ENCODE results near the gene AAK1.
"Not testable (repeated sequence)": the region's sequence is repeated elsewhere in the genome, so short reads cannot be mapped to it uniquely, and the experiment has no call there.

Gene AAK1

DNA sequence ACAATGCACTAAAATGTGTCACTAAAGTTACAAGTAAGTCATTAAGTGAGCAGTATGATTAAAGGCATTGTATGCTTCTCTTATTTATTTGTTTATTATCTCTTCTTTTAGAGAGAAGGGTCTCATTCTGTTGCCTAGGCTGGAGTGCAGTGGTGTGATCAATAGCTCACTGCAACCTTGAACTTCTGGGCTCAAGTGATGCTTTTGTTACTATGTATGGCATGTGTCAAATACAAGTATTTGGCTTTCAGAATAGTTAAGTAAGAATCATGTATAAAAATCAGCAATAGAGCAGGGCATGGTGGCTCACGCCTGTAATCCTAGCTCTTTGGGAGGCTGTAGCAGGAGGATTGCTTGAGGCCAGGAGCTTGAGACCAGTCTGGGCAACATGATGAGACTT is 15.8 kb upstream of the AAK1 start:
- no peak for DNase-seq

DNA sequence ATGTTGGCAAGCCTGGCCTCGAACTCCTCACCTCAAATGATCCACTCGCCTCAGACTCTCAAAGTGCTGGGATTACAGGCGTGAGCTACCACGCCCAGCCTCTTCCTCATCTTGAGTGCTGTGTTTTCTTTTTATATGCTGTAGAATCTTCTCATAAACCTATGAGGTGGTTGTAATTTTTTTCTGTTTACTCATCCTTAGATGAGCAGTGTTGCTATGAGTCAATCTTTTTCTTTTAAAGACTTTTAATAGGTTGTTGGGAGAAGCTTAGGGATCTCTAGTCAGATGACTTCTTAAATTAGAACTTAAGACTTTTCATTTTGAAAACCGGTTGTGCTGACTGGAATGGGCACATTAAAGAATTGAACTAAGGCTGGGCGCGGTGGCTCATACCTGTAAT is 8.7 kb upstream of the AAK1 start:
- no peak for DNase-seq

DNA sequence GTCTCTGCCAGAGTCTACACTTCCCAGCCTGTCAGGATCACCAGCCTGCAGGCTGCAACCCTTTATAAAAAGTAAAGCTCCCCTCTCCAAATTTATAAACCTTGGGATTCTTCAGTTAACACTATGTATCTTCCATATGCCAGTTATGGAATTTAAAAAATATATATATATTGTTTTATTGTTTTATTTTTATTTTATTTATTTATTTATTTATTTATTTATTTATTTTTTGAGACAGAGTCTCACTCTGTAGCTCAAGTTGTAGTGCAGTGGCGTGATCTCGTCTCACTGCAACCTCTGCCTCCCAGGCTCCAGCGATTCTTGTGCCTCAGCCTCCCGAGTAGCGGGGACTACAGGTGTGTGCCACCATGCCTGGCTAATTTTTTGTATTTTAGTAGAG is 3.7 kb upstream of the AAK1 start:
- DNase-seq, result not testable (repeated sequence)

DNA sequence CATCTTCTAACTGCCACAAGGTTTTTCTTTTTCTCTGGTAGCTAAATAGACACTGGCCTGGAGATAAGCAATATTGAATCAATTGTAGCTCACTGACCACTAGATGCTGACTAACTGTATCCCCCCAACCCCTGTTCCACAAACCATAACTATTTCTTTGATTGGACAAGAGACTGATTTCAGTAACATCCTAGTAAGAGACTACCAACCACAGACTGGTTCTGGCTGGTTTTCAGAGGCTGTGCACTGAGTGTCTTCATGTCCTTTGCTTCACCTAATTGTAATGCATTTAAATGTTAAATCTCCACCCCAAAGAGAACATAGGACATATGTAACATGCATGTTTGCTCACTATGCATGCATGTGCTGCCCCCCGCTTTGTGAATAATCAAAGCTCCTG is 3.2 kb upstream of the AAK1 start:
- DNase-seq, result no peak

DNA sequence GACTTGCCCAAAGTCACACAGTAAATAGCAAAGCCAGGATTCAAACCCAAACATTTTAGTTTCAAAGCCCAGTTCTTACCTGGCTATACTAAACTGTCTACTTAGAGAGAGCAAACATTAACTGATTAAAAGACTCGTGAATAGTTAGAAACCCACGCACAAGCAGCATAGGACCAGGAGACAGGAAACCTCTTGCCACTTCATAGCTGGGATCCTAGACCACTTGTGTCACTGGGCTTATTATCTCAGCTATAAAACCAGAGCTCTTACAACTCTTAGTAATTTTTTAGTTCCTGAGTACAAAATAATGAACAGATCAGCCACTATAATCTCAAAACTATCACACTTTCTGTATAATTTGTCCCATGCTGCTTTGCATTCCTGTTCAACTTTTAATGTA is 2.4 kb upstream of the AAK1 start:
- no peak for DNase-seq

DNA sequence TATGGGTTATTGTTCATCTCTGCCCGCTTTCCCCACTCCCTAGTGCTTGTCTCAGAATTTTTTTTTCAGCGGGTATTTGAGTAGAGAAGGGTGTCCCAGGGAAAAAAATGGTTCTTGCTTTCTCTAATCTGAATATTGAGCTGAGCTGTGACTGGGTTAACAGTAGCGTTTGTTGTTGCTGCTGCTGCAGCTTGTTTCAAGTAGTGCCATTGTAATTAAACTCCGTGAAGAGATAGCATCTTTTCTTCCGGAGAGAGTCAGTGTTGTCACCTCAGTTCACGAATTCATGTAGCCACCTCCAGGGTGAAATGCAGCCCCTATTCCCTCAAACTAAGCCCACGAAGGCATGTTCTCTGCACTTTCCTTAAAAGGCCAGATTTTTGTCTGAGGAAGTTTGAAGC is 1.5 kb upstream of the AAK1 start:
- DNase-seq, result peak; percentile 22

DNA sequence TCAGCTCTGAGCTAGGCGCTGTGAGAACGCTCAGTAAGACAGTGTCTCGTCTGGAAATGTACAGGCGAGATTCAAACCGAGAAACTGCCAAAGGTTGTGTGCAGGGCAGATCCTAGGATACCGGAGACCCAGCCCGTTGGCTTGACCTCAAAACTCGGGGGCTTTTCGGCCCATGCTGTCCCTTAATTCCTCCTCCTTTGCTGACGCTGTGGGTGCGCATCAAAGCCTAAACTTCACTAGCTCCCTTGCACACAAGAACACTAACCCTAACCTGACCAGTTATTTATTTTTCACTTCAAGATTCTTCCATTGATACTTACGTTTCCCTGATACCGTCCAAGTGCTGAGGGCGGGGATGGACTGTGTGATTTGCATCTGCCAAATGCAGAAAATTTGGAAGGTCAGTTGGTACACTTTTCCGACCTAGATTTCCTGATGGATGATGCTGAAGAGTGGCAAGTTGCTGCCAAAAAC is 1.0 kb upstream of the AAK1 start:
- DNase-seq, result no peak

DNA sequence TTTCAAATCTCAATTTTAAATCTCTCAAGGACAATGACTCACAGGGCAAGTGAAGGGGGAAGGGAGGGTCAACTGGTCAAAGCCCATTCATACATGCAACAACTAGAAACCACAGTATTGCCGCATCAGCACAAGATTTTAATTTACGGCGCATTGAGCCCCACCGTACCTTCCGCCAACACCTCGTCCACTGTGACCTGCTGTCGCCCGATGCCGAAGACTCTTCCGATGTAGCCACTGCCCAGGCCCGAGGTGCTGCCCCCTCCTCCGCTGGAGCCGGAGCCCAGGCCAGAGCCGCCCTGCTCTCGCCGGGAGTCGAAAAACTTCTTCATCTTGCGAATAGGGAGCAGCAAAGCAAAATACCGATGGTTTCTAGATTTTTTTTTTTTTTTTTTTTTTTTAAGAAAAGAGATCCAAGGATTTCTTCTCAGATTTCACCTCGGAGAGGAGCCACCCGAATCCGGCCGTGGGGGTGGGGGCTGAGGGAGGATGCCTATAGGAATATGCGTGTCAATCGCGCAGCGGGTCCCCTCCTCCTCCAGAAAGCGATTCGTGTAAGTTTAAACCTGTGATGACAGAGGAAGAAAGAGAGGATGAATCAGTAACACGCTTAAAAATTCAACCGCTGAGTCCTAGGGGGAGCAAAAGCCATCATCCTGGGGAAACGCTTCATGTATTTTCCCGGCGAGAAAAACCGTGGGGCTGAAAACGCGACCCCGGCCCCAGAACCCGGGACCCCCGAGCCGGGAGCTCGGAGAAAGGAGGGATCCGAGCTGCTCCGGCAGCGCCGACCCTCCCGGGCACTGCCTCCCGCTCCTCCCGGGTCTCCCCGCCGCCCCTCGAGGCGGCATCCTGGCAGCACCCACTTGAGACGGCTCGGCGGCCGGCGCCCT is 584 bp downstream of the AAK1 start:
- peak; percentile 33 for DNase-seq

DNA sequence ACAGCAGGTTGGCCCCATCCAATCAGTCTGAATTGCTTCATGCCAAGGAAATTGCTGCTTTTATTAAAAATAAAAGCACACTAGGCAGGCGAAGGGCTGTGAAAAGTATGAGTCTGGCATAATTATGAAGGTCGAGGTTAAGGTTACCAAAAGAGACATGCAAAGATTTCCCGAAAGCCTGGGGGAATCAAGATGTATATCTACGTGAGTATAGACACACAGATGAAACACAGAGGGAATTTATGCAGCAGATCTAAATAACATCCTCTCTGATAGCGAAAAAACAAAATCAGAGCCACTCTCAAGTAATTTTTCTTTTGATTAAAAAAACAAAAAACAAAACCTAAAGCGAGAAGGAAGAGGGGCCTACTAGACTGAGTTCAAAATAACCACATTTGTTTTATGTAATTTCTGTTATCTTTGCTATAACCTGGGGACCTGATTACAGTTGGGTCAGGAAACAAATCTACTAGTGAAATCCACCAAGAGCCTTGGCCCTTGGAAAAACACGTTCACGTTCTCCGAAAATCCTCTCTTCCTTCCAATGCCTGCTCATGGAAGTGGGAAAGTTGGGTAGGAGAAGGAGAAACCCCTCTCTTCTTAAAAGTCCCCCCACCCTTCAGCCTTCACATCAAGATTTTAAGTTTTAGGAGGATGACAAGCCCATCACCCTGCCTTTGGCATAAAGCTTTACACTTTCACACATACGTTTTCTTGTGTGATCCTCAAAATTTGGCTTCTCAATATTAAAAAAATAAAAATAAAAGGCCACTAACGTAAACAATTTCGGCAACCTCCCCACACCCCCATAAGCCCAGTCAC is 1.4 kb downstream of the AAK1 start:
- no peak for DNase-seq

DNA sequence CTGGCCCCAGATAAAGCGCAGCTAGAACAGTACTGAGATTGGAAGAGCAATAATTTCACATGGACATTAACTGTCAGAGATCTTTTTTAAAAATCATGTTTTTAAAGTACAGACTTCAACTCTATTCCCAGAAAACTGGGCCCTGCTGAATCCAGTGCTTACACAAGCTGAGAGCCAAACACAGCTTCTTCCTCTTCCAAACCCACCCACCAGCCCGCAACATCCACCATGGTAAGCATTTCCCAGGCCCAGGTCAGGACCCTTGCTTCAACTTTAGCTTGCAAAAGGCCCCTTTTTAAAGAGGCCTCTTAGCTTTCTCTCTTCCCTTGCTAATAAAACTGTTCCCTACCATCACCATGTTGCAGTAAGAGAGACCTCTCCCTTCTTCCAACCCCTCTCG is 2.1 kb downstream of the AAK1 start:
- DNase-seq, result no peak

DNA sequence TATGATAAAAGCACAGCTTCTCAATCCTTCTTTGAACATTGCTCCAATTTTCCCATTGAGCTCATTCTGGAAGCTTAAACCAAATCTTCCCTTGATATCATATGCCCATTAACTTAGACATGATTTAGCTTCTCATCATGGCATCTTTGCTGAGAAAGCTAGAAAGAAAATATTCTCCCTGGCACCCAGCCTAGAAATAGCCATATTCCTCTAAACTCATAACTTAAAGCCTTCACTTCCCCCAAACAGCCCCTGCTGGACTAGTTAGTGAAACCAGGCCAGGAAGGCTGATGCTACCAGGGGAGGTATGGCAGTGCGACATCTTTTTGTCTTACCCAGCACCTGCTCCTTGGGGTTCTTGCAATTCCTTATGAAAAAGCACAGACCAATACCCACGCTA is 4.3 kb downstream of the AAK1 start:
- no peak for DNase-seq

DNA sequence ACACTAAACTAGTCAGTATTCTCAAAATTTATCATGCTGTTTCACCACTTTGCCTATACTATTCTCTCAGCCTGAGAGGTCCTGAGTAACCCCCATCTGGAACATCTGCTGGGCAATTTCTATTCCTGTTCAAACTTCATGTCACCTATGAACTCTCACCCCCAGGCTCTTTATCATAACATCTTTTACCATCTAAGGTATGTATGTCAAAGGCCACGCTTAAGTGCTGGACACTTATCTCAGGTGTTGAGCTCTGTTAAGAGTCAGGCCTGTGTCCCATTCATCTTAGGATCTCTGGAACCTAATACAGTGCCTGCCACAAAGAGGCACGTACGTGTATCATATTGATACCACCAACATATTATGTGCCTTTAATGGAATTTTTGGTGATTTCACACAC is 4.9 kb downstream of the AAK1 start:
- no peak for DNase-seq

DNA sequence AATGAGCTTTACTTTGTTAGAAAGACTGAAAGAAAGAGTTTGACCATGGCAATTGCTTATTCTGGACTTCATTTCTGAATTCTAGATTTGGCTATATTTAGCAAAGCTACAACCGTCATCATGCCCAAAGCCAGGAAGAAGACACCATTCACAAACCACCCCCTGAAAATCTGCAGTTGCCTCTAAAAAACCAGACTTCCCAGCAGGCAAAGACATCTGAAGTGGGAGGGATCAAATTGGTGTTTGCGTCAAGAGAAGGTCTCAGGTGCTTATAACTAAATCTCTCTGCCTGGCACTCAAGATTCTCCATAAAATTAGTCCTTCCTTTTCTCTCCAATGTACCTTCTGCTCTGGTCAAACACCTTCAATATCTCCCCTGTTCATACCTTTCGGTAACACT is 5.6 kb downstream of the AAK1 start:
- DNase-seq, result no peak

DNA sequence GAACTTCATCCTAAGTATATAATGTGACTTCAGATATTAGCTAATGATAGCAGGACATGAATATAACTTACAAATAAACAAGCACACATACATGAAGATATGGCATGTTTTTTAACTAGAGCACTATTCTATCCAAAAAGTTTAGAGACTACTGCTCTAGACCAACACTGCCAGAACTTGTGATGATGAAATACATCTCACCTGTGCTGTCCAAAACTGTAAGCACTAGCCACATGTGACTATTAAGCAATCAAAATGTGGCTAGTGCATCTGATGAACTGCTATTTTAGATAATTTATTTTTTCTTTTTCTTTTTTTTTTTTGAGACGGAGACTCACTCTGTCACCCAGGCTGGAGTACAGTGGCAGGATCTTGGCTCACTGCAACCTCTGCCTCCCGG is 7.1 kb downstream of the AAK1 start:
- no peak for DNase-seq

DNA sequence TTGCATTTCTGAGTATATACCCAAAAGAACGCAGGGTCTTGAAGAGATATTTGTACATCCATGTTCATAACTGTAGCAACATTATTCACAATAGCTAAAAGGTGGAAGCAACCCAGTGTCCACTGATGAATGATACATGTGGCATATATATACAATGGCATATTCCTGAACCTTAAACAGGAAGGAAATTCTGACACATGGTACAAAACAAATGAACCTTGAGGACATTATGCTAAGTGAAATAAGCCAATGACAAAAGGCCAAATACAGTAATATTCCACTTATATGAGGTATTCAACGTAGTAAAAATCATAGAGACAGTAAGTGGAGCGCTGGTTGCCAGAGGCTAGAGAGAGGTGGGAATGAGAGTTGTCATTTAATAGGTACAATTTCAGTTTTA is 8.1 kb downstream of the AAK1 start:
- DNase-seq, result no peak

DNA sequence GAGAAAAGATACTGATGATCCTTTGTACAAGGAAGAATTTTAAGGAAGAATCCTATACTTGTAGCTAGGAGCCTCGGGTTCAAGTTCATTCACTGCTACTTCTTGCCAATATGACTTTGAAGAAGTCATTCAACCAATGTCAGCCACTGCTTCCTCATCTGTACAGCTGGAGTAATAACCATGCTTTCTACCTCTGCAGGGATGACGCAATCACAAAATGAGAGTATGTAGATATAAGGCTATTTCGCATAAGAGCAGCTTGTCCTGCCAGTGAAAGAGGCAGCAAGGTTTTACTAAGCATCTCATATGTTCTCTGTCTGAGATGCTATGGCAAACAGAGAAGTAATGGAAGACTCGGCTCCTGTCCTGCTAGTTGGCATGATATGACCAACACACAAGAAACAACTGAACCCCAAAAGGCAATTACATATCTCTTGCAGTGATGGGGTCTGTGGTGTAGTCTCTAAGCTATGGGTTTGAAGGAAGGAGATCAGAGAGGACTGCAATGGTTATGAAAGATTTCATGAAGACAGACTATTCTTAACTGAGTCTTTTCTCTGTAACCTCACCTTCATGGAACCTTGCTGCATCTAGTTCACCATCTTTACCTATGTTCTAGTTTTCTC is 9.2 kb downstream of the AAK1 start:
- DNase-seq, result no peak

DNA sequence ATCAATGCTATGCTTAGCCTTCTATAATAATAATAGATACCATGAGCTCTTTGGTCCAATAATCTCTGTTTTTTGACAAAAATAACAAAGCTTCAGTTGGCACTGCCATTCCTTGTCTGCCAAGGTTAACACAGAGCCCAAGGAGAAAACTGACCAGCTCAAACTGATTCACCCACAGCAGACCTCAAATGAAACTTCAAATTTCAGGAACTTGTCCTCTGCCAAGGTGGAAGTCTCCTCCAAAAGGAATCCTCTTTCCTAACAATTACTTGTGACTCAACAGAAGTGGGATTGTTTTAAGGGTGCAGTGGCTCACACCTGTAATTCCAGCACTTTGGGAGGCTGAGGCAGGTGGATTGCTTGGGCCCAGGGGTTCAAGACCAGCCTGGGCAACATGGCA is 12.1 kb downstream of the AAK1 start:
- no peak for DNase-seq

DNA sequence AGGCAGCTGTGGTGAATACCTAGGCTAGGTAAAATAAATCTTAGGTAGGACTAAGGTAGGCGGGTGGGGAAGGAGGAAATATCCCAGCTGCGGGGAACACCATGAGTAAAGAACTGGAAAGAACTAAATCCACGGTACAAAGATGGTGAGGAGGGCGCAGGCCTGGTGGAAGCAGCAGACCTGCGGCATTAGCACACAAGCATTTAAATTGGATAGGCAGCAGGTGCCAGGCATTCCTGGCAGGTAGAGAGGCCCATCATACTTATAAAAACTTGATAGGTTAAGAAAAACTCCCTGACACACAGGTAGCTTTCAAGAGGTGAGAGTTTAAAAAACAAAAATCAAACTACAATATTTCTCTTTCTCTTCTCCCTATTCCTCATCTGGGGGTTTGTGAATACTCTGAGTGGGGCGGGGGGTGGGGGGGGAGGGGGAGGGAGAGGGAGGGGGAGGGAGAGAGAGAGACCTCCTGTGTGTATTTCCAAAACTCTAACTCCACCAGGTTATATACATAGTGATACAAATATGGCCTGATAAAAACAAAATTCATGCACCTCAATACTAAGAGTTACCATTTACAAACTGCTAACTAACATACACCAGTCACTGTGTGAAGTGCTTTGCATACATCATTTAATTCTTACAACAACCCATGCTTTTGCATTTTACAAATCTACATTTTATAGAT is 13.5 kb downstream of the AAK1 start:
- DNase-seq, result no peak

DNA sequence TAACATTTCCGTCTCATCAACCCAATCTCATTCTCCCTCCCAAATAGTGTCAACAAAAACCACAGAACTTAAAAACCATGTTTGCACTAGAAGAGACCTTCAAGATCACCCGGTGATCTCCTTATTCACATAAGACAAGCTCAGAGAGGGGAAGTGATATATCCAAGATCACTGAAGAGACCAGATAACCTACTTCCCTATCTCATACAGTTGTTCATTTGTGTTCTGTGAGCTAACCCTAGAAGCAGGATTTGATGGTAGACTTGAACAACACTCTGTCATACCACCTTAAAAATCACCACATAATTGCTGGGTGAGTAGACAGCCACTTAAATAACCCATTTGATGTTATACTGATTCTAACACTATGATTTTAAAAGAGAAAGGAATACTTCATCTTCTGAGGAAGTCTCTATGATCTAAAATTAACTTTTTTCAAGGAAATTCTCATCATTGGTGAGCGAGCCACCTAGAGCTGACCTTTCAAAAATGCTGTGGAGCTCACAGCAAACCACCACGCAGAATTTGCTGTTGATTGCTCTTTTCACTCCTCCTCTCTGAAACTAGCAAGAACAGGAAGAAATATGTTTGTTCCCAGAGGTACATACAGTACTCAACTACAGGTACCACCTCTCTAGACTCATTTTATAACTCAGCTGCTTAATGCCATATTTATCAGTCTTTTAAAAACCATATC is 15.1 kb downstream of the AAK1 start:
- no peak for DNase-seq

DNA sequence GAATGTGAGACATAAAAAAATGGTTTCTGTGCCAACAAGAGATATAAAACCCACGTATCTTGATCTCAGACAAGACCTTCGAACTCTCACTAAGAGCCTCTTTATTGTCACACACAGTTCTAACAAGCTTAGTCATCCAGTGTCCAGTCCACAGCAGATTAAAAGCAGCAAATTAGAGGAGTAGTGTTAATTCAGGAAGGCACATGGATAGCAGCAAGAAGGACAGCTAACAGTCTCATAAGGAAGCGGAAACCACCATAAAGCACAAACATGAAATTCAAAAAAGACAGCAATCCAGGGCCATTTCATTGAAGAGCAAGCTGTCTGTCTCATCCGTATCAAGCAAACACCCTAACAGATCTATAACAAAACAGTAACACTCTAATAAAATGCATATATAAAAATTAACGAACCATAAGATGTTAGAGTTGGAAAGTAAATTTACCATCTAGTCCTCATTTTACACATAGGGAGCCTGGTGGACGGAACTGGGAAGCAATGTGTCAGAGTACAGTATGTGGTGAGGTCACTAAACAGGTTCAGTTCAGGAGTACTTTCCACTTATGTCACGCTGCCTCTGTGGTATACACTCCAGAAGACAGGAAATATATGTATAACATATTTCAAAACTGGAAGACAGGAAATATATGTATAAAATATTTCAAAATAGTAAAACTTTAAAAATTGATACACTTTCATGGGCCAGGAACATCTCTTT is 18.3 kb downstream of the AAK1 start:
- DNase-seq, result no peak

DNA sequence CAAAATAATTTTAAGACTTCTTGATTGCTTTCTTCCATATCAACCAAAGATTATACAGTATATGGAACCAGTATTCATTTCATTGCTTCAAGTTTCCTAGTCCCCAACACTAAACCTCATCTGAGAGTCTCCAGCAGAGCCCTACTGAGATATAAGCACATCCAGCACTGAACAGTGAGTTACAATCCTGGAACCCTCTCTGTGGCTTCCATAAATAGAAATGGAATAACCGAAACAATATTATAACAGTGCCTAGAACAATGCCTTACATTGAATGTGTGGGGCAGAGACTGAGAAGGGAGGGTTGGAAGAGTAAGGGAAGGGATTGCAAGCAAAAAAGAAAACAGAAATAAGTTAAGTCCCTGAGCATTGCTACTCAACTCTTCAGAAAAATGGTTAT is 18.9 kb downstream of the AAK1 start:
- DNase-seq, result no peak

DNA sequence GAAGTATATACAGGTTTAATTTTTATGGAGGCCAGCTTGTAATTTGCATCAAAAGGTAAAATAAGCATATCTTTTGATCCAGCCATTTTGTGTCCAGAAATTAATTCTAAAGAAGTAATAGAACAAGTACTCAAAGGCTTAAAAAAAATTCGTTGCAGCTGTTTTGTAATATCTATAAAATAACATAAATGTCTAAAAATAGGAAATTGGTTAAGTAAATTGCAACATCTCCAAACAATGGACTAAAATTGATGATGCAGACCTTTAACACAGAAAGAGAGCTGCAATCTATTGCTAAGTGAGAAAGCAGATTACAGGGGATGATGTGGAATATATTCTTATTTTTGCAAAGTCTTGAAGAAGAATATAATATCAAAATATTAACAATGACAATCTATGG is 19.4 kb downstream of the AAK1 start:
- no peak for DNase-seq

Measured in activated effector memory CD4-positive, alpha-beta T cell treated with Interleukin-2 at 50 U/mL for 16 hours (primary cell).